ENCODE measurements around the gene GPR107.

The GPR107 gene

DNA sequence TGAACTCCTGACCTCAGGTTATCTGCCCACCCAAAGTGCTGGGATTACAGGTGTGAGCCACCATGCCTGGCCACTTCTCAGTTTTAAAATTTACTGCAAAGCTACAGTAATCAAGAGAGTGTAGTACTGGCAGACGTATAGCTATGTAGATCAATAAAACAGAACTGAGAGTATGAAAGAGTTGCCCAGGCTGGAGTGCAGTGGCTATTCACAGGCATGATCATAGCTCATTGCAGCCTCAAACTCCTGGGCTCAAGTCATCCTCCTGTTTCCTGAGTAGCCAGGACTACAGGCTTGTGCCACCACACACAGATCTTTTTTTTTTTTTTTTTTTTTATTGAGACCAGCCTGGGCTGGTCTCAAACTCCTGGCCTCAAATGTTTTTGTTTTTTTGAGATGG lies 92.0 kb downstream of the GPR107 start:
- H3K4me3 ChIP-seq (ENCODE audit: low read depth, low read length) = no peak overlapping the region
- TF ChIP-seq, protein P1, sequence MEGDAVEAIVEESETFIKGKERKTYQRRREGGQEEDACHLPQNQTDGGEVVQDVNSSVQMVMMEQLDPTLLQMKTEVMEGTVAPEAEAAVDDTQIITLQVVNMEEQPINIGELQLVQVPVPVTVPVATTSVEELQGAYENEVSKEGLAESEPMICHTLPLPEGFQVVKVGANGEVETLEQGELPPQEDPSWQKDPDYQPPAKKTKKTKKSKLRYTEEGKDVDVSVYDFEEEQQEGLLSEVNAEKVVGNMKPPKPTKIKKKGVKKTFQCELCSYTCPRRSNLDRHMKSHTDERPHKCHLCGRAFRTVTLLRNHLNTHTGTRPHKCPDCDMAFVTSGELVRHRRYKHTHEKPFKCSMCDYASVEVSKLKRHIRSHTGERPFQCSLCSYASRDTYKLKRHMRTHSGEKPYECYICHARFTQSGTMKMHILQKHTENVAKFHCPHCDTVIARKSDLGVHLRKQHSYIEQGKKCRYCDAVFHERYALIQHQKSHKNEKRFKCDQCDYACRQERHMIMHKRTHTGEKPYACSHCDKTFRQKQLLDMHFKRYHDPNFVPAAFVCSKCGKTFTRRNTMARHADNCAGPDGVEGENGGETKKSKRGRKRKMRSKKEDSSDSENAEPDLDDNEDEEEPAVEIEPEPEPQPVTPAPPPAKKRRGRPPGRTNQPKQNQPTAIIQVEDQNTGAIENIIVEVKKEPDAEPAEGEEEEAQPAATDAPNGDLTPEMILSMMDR (IDR thresholded peaks at IDR 0.05; ENCODE audit: control insufficient read depth, extremely low read depth, insufficient read depth) = no peak
- no peak for DNase-seq (ENCODE audit: low read depth)

DNA sequence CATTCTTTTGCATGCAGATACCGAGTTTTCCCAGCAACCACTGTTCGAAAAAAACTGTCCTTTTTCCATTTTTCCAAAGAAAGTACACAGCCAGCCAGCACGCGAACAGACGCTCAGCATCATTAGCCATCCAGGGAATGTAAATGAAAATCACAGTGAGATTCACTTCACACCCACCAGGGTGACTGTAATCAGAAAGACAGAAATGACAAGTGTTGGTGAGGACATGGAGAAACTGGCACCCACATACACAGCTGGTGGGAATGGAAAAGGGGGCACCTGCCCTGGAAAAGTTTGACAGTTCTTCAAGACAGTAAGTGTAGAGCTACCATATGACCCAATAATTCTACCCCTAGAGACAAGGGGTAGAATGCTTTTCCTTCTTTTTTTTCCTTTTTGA lies 93.5 kb downstream of the GPR107 start:
- TF ChIP-seq, protein P1 (IDR thresholded peaks at IDR 0.05; ENCODE audit: control insufficient read depth, extremely low read depth, insufficient read depth) = no peak
- no peak overlapping the region for H3K4me3 ChIP-seq (ENCODE audit: low read depth, low read length)
- DNase-seq (ENCODE audit: low read depth) = no peak

- DNase-seq (ENCODE audit: low read depth) = no peak
- H3K4me3 ChIP-seq (ENCODE audit: low read depth, low read length) = no peak overlapping the region
- TF ChIP-seq, protein P1 (IDR thresholded peaks at IDR 0.05; ENCODE audit: control insufficient read depth, extremely low read depth, insufficient read depth) = no peak
Measured at GRCh38 chr9:130147910-130148309, 94.2 kb downstream of the GPR107 start.

DNA sequence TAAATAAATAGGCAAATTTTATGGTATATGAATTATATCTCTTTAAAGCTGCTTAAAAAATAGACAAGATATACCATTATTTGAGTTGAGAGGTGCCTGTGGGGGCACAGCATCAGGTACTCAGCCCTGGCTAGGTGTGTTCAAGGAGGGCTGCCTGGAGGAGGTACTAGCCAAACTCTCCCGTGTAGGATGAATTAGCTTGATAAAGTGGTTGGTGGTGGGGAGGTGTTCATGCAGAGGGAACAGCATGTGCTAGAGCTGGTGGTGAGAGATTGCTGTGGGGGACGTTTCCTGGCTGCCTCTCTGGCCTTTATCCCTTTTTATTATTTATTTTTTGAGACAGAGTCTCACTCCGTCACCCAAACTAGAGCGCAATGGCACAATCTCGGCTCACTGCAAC lies 95.3 kb downstream of the GPR107 start:
- TF ChIP-seq, protein P1 (IDR thresholded peaks at IDR 0.05; ENCODE audit: control insufficient read depth, extremely low read depth, insufficient read depth) = no peak
- no peak for DNase-seq (ENCODE audit: low read depth)
- H3K4me3 ChIP-seq (ENCODE audit: low read depth, low read length) = no peak overlapping the region

DNA sequence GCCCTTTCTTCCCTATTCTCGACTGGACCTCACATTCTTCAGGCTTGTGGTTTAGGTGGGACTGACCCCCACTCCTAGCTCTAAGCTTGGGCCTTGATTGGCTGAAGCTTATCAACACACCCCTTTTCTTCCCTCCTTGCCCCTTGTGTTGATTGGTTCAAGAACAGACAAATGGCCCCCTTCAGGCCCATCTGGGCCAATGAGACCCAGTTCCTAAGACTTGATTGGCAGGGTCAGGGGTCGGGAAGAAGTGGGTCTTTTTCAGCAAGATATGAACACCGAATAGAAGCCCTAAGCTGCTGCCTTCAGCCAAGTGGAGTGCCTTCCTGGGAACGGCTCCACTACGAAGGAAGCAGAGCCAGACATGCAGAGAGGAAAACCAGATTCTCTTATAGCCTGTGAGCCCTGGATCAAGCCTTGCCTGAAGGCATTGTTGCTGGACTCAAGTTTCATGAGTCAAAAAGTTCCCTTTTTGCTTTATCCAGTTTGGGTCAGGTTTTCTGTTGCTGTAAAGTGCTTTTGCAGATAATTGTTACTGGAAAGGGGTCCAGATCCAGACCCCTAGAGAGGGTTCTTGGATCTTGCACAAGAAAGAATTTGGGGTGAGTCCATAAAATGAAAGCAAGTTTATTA lies 96.1 kb downstream of the GPR107 start:
- no peak overlapping the region for H3K4me3 ChIP-seq (ENCODE audit: low read depth, low read length)
- TF ChIP-seq, protein P1 (IDR thresholded peaks at IDR 0.05; ENCODE audit: control insufficient read depth, extremely low read depth, insufficient read depth) = no peak
- DNase-seq (ENCODE audit: low read depth) = no peak

DNA sequence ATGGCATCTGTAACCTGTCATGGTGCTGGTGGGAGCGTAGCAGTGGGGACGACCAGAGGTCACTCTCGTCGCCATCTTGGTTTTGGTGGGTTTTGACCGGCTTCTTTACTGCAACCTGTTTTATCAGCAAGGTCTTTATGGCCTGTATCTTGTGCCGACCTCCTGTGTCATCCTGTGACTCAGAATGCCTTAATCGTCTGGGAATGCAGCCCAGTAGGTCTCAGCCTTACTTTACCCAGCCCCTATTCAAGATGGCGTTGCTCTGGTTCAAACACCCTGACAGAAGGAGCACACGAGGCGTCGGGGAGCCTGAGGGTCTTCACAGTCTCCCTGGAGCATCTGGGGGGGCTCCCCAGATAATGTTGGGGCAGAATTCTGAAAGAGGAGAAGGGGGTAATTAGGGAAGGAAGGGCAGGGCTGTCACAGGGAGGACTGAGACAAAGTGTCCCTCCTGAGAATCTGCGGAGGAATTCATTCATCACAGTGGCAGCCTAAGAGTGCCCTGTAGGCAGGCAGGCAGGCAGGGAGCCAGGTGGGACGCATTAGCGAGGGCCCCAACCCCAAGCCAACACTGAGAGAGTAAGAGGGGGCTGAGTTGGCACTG lies 97.2 kb downstream of the GPR107 start:
- TF ChIP-seq, protein P1 (IDR thresholded peaks at IDR 0.05; ENCODE audit: control insufficient read depth, extremely low read depth, insufficient read depth) = no peak
- DNase-seq (ENCODE audit: low read depth) = no peak
- H3K4me3 ChIP-seq (ENCODE audit: low read depth, low read length) = no peak overlapping the region

- TF ChIP-seq, protein P1 (IDR thresholded peaks at IDR 0.05; ENCODE audit: control insufficient read depth, extremely low read depth, insufficient read depth) = no peak
- no peak for DNase-seq (ENCODE audit: low read depth)
- H3K4me3 ChIP-seq (ENCODE audit: low read depth, low read length) = no peak overlapping the region
Measured at GRCh38 chr9:130154816-130155215, 101.1 kb downstream of the GPR107 start.
